HCT116 (cell line): ENCODE results near the gene GRAMD2A.

Experiments used
- FOSL1 ChIP-seq: IDR thresholded peaks from 2 replicates; pipeline ENCODE4 v1.6.1; 2012; ENCODE audit warnings: low read depth
- YY1 ChIP-seq: IDR thresholded peaks from 2 replicates; pipeline ENCODE4 v1.6.1; 2011; ENCODE audit warnings: low read length, low read depth, moderate library complexity, mild to moderate bottlenecking; ENCODE audit not compliant: insufficient replicate concordance; ENCODE audit errors: extremely low read depth
- TF ChIP-seq, protein P1 (sequence below), 3 experiments: fragments of 200-600 bp in 1 of 3; sonication (generic) in 1 of 3; IDR thresholded peaks in 2 of 3; conservative IDR thresholded peaks in 1 of 3; 2 replicates each; pipeline ENCODE4 v1.5.1; 2012 to 2017; ENCODE audit warnings: low read depth in 2 of 3, low read length in 2 of 3, antibody characterized with exemption in 1 of 3, borderline replicate concordance in 1 of 3, control low read depth in 1 of 3, mild to moderate bottlenecking in 1 of 3, mixed read lengths in 1 of 3, mixed run types in 1 of 3, moderate library complexity in 1 of 3; ENCODE audit not compliant: insufficient read depth in 1 of 3

- TF ChIP-seq, protein P1, sequence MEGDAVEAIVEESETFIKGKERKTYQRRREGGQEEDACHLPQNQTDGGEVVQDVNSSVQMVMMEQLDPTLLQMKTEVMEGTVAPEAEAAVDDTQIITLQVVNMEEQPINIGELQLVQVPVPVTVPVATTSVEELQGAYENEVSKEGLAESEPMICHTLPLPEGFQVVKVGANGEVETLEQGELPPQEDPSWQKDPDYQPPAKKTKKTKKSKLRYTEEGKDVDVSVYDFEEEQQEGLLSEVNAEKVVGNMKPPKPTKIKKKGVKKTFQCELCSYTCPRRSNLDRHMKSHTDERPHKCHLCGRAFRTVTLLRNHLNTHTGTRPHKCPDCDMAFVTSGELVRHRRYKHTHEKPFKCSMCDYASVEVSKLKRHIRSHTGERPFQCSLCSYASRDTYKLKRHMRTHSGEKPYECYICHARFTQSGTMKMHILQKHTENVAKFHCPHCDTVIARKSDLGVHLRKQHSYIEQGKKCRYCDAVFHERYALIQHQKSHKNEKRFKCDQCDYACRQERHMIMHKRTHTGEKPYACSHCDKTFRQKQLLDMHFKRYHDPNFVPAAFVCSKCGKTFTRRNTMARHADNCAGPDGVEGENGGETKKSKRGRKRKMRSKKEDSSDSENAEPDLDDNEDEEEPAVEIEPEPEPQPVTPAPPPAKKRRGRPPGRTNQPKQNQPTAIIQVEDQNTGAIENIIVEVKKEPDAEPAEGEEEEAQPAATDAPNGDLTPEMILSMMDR (IDR thresholded peaks at IDR 0.05 in 2 of 3, conservative IDR thresholded peaks at IDR 0.05 in 1 of 3; ENCODE audit: borderline replicate concordance in 1 of 3, insufficient read depth in 1 of 3, low read depth in 2 of 3, low read length in 2 of 3), result 0 out of 6 replicates have a peak, but pooled peaks of 1 of the 3 experiments have one; percentile 6
- TF ChIP-seq FOSL1 (no peak), YY1 (no peak)
Measured at GRCh38 chr15:72202302-72202701, 4.7 kb upstream of the GRAMD2A start.
